GM19238 (cell line): ENCODE results near the gene EFCC1.

Experiments used
- DNase-seq: peaks from one replicate; pipeline ENCODE4 v3.0.0; 2011; ENCODE audit warnings: low spot score; ENCODE audit not compliant: insufficient read length

EFCC1 gene, protein sequence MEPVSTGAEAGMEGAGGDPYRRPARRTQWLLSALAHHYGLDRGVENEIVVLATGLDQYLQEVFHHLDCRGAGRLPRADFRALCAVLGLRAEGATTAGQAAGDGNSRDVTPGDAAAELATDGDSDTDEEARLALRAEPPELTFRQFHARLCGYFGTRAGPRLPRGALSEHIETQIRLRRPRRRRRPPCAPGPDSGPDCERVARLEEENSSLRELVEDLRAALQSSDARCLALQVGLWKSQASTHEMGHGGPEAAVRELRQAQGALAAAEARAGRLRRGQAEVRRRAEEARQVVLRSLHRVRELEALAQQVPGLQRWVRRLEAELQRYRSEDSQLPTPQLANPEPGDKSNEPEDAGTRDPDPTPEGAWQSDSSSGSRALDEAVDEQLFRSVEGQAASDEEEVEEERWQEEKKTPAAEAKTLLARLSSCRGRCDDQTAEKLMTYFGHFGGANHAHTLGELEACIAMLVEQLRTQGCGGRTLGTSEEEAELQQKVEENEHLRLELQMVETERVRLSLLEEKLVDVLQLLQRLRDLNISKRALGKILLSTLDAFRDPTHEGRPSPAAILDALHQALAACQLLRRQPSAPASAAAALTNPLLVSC

DNA sequence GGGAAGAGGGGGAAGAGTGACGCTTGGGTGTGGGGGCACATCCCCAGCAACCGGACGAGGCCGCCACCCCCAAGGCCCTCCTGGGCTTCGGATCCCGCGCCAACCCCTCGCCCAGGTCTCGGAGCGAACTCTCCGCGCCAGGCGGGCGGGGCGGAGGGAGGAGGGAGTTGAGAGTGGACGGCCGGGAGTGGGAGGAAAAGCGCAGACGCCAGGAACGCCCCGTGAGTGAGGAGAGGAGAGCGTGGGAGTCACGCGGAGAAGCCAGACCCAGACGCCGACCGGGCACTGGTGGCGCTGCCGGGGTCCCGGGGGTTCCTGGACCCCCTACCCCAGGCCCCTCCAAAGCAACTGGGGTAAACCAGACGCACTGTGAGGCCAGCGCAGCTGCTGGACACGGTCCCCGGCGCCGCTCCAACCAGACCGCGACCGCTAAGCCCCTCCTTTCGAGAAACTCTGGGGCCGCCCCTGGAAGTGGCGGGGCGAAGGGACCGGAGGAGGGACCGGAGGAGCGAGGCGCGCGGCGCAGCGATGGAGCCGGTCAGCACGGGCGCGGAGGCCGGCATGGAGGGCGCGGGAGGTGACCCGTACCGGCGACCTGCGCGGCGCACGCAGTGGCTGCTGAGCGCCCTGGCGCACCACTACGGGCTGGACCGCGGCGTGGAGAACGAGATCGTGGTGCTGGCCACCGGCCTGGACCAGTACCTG lies at the start of gene EFCC1:
TSS of gene EFCC1 (plus strand) at position 204 of the 705 bp plus-strand sequence. CDS start at position 529, 325 bp downstream.
- DNase-seq = no peak

DNA sequence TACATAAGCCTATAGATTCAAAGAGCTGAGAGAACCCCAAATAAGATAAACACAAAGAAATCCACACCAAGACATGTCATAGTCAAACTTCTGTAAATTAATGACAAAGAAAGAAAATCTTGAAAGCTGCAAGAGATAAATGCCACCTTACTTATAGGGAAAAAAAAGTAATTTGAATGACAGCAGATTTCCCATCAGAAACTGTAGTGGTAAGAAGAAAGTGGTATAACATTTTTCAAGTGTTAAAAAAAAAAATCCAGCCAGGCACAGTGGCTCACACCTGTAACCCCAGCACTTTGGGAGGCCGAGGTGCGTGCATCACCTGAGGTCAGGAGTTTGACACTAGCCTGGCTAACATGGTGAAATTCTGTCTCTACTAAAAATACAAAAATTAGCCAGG lies 44.7 kb upstream of the EFCC1 start:
- DNase-seq = no peak

DNA sequence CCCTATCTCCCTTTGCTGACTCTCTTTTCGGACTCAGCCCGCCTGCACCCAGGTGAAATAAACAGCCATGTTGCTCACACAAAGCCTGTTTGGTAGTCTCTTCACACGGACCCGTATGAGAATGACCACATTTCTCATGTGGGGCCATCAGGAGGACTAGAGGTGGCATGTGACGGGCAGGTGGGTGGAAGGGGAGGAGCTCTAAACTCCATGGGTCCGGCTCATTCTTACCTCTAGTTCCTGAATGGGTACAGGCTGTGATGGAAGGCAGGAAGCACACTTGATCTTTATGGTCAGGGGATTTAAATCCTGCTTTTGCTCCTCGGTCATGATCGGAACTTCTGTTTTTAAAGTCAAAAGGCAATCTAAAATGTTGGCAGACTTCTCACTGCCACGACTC lies 35.8 kb upstream of the EFCC1 start:
- DNase-seq = no peak

DNA sequence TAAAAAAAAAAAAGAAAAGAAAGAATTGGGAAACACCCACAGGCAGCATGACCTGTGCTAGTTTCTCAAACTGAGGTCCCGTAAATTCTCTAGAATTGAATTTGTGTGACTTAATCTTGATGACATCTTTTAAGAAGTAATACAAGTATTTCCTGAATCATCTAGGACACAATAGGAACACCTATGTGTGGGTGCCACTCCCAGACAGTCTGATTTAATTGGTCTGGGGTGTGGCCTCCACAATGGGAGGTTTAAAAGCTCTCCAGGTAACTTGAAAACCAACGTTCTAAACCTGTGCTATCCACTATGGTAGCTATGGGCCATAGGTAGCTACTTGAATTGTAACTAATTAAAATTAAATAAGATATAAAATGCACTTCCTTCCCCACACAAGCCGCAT lies 35.3 kb upstream of the EFCC1 start:
- DNase-seq = no peak

GRCh38 chr3:128967748-128968355 lies 33.3 kb upstream of the EFCC1 start:
- no peak for DNase-seq

DNA sequence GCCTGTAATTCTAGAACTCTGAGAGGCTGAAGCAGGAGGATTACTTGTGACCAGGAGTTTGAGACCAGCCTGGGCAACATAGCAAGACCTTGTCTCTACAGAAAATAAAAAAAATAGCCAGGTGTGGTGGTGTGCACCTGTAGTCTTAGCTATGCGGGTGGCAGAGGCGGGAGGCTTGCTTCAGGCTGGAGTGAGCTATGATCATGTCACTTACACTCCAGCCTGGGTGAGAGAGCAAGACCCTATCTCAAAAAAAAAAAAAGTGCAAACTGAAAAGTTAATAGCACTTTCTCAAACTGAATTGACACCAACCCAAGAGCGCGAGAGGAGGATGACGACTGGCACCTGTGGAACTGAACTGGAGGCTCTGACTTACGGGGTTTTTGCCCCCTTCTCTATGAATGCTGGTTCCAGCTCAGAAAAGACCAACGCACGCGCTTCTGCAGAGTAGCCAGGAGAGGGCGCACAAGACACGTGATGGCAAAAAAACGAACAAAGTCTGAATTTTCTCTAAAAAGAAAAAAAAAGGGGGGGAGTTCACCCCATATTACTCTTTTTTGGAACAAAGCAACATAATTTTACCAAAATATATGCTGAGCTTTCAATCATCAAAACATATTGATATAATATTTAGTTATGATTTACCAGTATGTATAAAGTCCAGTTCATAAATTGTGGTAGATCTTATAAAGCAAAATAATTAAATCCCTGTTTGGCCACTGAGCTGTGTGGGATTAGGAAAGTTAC lies 30.9 kb upstream of the EFCC1 start:
- peak; percentile 34 for DNase-seq

DNA sequence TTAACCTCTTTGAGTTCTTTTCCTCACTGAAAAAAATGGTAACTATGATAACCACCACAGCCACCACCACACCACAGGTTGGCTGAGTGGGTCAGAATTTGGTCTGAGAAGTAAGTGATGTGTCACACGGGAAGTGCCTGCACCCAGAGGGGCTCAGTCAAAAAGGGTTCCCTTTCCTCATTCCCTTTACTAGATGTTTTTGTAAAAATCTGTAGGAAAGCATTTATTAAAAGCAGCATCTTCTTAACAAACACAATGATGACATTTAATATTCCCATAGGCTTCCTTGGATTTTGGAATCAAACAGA lies 30.4 kb upstream of the EFCC1 start:
- no peak for DNase-seq

GRCh38 chr3:128971421-128972100 lies 29.5 kb upstream of the EFCC1 start:
- no peak for DNase-seq

- no peak for DNase-seq
Measured at GRCh38 chr3:128973988-128974564, 27.0 kb upstream of the EFCC1 start.

DNA sequence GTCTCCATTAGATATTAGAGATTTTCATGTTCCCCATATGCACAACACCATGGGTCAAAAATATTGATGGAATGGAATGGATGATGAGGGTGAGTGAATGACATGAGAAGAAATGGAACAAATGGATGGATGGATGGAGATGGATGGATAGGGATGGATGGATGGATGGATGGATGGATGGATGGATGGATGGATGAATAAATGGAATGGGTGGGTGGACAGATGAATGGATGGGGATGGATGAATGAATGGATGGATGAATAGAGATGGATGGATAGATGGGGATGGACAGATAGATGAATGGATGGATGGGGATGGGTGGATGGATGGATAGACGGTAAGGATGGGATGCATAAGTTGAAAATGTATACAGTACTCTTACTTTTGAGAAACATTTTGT lies 25.8 kb upstream of the EFCC1 start:
- no peak for DNase-seq

DNA sequence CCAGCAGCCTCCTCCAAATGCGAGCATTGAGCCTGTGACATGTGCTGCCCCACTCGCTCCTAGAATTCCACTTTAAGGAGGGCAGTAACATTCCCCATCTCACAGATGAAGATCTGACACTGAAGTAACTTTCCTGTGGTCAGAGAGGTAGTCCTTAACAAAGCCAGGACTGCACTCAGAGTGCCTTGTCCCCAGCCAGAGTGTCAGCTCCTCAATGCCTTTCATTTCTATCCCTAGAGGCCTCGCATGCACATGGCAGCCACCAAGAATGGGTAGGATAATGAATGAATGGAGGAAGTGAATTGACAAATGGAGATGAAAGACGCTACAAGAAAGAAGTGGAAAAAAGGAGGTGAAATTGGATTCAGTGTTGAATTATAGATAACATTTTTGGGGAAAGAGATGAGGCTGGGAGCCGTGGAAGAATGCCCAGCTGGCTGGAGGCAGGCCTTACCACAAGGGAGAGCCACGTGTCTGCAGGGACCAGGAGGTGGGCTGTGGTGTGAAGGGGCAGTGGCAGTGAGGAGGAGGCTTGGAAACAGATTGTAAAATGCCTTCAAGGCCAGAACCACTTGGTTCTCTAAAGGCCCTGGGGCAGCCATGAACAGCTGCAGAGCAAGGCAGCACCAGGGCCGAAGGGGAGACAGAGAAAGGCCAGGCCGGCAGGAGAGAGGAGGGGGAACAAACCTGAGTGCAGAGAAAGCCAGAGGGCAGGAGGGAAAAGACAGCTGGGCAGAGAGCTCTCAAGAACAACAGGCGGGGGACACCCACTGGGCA lies 17.6 kb upstream of the EFCC1 start:
- DNase-seq = no peak

DNA sequence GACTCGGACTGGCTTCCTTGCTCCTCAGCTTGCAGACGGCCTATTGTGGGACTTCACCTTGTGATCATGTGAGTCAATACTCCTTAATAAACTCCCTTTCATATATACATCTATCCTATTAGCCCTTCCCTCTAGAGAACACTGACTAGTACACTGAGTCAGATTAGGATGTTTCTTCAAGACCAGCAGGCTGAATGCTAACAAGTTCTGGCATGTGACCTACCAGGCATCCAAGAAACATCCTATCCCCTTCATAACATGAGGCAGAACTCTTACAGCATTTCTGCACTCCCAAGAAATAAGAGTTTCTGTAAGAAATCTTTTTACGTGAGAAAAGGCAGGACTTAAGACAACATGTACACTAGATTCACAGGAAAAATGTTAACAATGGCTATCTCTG lies 16.5 kb upstream of the EFCC1 start:
- DNase-seq = no peak

DNA sequence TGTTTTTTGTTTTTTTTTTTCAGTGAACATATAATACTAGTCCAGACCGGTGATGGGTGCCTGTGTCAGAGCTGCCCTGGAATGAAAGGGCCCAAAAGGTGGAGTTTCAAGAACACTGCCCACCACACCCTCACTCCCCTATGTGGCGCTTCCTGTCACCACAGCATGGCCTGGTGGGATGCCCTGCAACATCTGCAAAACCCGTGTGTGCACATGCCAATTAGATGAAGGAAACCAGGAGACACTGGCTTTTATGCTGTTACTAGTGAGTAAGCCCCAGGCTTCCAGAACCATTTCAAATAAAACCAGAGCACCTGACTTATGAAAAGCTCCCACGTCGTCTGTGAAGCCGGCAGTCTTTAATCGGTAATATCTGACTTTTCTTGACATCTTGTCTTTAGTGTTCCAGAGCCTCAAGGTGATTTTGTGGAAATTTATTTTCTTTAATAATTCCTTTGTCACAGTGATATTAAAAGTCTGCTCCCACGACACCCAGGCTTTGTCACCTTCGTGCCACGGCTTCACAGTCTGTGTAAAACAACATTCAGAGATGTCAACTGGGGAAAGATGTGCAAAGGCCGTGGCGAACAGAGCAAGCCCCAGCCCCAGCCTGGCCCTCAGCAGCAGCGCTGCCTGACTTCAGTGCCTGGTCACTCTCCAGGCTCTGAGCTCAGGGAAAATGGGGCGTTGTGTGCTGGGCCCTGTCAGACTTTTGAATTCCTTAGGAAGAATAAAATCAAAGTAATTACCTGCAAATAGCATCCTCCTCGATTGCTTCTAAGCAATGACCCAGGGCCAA lies 13.6 kb upstream of the EFCC1 start:
- DNase-seq = no peak

DNA sequence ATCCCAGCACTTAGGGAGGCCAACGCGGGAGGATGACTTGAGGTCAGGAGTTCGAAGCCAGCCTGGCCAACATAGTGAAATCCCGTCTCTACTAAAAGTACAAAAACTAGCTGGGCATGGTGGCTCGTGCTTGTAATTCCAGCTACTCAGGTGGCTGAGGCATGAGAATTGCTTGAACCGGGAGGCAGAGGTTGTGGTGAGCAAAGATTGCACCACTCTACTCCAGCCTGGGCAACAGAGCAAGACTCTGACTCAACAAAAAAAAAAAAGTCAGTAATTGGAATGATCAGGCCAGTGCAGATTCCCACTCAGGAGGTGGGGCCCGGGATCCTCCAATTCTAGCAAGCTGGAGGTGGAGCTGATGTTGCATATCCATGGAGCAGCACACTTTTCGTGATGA lies 12.8 kb upstream of the EFCC1 start:
- DNase-seq = no peak

- DNase-seq = no peak
Measured at GRCh38 chr3:128991355-128991895, 9.7 kb upstream of the EFCC1 start.

DNA sequence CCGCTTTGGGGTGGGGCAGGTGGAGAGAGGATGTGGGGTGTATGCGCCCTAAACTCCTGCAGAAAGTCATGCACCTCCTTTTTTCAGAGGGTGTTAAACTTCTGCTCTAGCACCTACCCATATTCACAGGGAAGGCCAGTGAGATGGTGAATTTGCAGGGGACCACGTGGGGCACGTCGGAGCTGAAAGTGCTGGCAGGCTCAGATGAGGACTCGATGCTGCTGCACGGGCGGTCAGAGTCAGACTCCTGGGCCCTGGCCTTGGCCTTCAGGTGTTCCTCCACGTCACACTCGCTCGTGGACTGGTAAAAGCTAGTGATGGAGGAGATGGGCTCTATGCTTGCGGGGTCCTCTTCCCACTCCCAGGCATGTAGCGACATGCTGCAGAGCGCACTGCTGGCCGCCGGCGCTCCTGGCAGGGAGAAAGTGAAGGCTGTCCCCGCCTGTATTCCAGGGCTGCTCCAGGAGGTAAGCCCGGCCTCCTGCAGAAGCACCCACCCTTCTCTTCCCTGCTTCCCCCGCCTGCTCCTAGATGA lies 8.1 kb upstream of the EFCC1 start:
- no peak for DNase-seq

DNA sequence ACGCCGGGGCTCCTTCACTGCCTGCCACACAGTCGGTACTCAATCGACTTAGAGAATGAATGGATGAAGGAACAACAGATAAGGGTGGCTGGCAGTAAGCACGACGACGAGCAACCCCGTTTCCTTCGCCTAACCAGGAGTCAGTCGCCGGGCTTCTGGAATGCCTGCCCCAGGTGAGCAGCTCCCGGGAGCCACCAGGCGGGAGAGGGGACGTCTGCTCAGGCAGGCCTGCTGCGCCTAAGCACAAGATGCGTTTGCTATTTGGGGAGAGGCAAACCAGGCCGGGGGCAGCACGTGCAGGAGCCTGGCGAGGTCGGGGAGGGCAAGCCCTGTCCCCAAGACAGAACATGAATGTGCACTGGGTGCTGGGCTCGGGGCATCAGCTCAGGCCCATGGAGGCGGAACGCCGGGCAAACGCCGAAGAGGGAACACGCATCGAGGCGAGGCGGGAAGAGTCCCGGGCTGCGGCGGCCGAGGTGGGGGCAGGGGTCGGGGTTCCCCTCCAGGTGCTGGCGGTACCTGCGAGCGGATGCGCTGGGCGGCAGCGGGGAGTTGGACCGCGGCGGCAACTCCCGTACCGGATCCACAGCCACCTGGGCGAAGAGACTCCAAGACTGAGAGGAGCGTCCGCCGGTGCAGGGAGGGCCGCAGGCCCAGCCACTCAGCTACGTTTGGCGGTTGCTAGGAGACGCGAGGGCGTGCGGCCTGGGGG lies 7.5 kb upstream of the EFCC1 start, which contains the start of gene CFAP92:
TSS of gene CFAP92 (minus strand) at position 616 of the 712 bp plus-strand sequence. CDS start 772 bp downstream, outside the sequence.
- peak; percentile 85 for DNase-seq

DNA sequence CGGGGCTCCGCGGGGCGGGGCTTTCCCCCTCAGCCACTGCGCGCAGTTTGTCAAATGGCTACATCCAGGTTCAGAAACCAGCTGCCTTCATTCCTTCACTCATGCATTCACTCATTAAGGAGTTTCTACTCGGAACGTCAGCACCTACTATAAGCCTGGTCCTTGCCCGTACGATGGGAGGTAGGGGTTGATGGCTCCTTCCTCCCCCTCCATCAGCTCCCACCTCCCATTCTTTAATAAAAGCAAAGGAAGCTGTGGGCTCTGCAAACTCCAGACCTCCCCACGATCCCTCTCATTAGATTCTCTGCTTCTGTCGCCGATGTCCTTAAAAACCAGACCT lies 7.0 kb upstream of the EFCC1 start:
- no peak for DNase-seq
